Right renal cortex interstitium (tissue), 3 donors: Measurements from ENCODE around the gene COL25A1. TPM values are rescaled to one million over a fixed set of nuclear protein-coding genes. Genes with fewer than 3 reads are reported as not detected.

Experiments used
- DNase-seq, 3 donors: peaks; one replicate each; pipeline ENCODE4 v3.0.0-alpha.2; 2013; ENCODE audit warnings: low read depth in 3 of 3, low spot score in 2 of 3
- polyA plus RNA-seq, 3 donors: library from polyadenylated mRNA; unstranded; fragments of 120-200 nt; gene quantifications; one replicate each; pipeline ENCODE4 v1.2.1, GENCODE V29; 2013; ENCODE audit not compliant: insufficient read length in 3 of 3

COL25A1 gene
- polyA plus RNA-seq, 3 donors: 11.6 to 20.0 (median 16.8) TPM

DNA sequence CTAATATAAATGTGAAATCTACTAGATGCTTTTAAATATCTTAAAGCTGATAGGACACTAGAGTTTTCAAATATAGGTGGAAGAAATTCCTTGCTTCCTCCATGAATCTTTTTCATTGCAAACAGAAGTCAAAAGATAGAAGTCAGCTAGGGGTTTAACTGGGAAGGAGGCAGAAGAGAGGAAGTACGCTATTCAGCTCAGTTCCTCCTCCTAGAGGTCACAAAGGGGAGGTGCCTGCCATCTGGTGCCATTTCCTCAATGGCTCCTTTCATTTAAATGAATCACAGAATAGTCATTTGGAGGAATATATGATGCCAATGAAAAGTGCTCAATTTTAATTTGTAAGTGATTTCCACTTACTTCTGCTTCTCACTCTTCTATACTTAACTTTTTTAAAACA lies 8.5 kb downstream of the COL25A1 start:
- no peak for DNase-seq

DNA sequence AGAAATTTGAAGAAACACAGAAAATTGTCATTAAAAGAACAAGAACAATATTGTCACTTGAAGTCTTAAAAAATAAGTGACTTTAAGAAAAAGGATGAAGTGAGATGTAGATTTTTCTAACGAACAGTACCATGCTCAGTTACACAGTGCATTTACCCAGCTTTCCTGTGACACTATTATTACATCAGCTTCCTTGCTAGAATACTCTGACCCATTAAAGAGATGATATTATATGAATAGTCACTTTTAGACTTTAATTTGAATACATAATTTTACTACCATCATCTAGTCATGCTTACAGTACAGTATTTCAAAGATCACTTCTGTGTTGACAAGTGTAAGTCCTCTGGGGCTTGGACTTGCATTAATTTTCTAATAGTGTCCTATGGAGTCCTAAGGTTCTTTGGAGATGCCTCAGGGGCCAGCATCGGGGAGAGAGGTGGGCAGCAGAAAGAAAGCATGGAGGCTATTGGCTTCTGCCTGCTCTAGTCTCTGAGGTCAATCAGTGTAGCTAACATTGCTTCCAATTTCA lies 10.7 kb downstream of the COL25A1 start:
- no peak for DNase-seq

- DNase-seq: no peak
Observed at GRCh38 chr4:109290918-109291317, 11.5 kb downstream of the COL25A1 start.

GRCh38 chr4:109278594-109279031 lies 23.8 kb downstream of the COL25A1 start:
- DNase-seq: no peak

GRCh38 chr4:109276482-109277095 lies 25.9 kb downstream of the COL25A1 start:
- DNase-seq: no peak

- DNase-seq: no peak
Observed at GRCh38 chr4:109275066-109275745, 27.3 kb downstream of the COL25A1 start.

DNA sequence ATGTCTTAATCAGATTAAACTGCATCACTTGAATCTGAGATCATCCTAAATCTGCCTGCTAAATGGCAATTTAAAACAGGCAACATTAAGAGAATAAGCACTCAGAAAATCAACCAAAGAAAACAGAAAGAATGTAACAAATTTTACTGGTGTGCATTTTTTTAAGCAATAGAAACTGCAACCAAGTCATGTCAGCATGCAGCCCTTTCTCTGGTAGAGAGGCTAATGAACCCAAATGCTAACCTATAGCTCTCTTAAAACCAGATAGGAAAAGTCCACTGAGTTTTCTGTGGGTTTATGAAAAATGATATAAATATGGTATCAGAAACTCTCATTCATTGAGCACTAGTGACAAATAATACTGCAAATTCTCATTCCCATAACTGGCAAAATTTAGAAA lies 35.6 kb downstream of the COL25A1 start:
- no peak for DNase-seq

DNA sequence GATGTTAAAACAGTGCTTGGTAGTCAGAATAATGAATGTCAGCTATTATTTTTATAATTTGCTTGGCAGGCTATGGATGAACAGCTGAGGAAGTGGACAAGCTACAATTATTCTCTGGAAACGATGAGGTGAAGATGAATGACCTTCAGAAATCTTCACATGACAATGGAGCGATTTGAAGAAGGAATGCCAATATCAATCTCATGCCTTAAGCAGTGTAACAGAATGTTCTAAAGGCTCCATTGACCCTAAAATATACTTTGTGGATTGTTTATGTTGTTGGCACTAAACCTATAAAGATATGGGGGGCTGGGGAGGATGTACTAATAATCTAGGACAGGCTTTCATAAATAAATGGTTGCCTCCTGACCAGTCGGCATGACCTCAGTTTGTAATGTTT lies 36.2 kb downstream of the COL25A1 start:
- no peak for DNase-seq

GRCh38 chr4:109263721-109264120 lies 38.7 kb downstream of the COL25A1 start:
- no peak for DNase-seq

DNA sequence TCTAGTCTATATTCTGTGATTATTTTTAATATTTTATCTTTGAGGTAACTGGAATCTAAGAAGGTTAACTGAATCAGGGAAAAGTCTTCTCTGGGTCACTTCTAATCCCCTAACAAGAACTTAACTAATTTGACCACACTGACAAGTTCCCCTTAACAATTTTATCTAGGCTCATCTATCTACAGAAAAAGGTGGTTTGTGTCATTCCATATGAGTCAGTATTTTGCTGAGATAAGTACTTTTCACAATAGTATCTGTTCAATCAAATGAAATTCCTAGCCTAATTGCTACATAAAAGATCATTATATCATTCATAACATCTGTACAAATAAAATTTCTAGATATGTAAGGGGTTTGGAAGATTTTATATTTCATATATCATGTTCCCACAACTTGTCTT lies 45.6 kb downstream of the COL25A1 start:
- no peak for DNase-seq

- no peak for DNase-seq
Observed at GRCh38 chr4:109254845-109255244, 47.6 kb downstream of the COL25A1 start.

- no peak for DNase-seq
Observed at GRCh38 chr4:109251396-109251795, 51.1 kb downstream of the COL25A1 start.

- no peak for DNase-seq
Observed at GRCh38 chr4:109248322-109248900, 54.0 kb downstream of the COL25A1 start.

DNA sequence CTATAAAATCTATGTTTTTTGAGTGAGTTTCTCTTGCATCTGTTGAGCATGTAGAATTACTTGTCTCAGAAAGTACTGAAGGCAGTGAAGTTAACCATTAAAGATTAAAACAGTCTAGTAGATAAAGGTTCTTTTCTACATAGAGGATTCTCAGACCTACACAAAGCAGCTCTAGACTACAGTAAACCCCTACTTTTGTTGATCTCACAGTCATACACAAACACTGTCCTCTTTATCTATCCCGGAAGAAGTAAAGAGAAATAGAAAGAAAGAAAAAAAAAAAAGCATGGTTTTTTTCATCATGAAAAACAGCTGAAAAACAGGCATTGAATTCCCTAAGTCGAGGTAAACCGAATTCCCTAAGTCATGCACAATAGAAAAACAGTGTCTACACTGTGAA lies 58.6 kb downstream of the COL25A1 start:
- DNase-seq: no peak

DNA sequence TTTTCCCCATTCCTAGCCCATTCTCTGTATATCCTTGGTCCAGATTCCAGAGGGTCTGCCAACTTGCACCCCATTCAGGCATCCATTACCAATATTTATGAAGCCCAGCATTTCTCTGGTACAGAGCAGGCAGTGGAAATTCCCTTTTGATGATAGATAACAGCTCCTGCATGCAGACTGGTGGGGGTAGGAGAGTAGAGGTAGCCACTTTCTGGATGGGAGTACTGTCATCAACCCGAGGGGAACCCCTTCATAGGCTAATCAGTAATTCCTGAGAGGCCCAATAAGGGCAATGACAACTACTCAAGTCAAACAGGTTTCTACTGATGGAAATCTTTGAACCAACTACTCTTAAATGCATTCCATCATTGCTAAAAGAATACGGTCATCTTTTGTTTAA lies 63.7 kb downstream of the COL25A1 start:
- no peak for DNase-seq

DNA sequence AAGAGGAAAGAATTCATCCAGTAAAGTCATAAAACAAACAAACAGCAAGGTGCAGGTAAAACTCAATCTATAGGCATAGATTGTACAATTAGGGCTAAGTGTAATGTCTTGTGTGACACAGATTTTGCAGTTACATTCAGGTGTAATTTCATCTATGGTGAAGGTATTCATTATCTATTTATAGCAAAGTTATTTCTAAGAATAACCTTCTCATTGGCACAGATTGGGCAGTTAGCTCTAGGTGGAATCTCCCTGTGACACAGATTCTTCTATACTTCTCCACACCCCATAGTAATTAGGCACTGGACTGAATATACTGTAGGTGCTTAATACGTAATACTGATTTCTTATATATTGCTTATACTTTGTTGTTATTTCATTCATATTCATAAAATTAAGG lies 66.8 kb downstream of the COL25A1 start:
- no peak for DNase-seq

DNA sequence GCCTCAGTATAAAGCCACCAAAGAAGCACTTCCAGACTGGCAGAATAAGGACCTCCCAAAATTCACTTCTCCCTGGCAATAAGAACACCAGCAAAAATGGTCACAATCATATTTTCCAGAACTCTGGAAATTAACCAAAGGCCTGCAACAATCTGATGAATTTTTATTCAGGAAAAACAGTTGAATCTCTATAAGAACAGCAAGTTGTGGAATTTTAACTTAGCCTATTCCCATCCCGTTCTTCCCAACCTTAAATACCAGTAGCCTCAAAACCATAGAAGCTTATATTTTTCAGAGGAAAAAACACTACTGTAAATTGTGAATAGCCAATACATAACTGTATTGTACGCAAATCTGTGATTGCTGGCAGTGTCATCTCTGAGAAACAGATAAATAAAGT lies 67.9 kb downstream of the COL25A1 start:
- DNase-seq: no peak

- DNase-seq: no peak
Observed at GRCh38 chr4:109233570-109233969, 68.9 kb downstream of the COL25A1 start.

DNA sequence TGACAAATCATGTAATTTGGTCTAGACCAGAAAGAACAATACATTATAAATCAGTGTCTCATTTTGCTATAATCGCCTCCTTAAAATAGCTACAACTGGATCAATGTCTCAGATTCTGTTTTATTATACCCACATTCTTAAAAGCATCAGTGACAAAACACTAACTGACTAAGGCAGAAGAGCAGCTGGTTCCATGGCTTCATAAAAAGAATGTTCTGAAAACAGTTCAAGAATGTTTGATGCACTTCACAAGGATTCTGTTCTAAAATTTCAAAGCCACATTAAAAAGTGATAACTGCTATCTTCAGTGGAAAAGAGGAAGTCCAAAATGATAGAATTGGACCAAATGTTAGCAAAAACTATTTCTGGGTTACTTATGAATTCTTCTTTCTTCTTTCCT lies 69.8 kb downstream of the COL25A1 start:
- no peak for DNase-seq

DNA sequence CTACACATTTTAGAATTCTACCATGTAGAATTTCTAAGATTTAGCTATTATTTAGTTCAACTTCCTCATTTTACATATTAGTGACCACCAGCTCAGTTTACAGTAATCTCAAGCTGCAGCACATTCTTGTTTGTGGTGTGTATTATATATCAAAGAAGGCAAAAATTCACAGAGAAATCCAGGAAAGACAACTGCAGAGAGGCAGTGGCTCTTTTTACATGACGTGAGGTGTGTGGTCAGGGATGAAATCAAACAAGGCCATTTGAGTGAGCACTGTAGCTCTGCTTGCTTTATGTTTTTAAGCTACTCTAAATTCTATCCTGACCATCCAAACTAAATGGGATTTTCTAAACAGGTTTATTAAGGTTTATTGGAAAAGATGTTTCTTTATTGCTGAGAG lies 71.1 kb downstream of the COL25A1 start:
- no peak for DNase-seq

- no peak for DNase-seq
Observed at GRCh38 chr4:109229028-109229427, 73.4 kb downstream of the COL25A1 start.

- DNase-seq: no peak
Observed at GRCh38 chr4:109218288-109218687, 84.2 kb downstream of the COL25A1 start.
